GM18499 (cell line): ENCODE data around the gene NOPCHAP1.
"Not testable (repeated sequence)": the region's sequence is repeated elsewhere in the genome, so short reads cannot be mapped to it uniquely, and the experiment has no call there.

Experiments
- ATAC-seq: cut with Tn5 transposase; IDR thresholded peaks from one replicate; pipeline ENCODE4 v1.9.1; 2021; ENCODE audit warnings: moderate number of reproducible peaks; ENCODE audit not compliant: insufficient read depth, unreplicated experiment

The NOPCHAP1 gene

GRCh38 chr12:104964167-104964855 lies 21.8 kb upstream of the NOPCHAP1 start:
- ATAC-seq, result no peak

- no peak for ATAC-seq
Measured at GRCh38 chr12:104964856-104965205, 21.3 kb upstream of the NOPCHAP1 start.

- peak; percentile 76 for ATAC-seq
Measured at GRCh38 chr12:104966677-104967076, 19.4 kb upstream of the NOPCHAP1 start.

- no peak for ATAC-seq
Measured at GRCh38 chr12:104969343-104969742, 16.8 kb upstream of the NOPCHAP1 start.

GRCh38 chr12:104971306-104971705 lies 14.8 kb upstream of the NOPCHAP1 start:
- ATAC-seq, result no peak

GRCh38 chr12:104973250-104973649 lies 12.9 kb upstream of the NOPCHAP1 start:
- ATAC-seq, result no peak

- peak; percentile 93 for ATAC-seq
Measured at GRCh38 chr12:104974626-104975290, 11.4 kb upstream of the NOPCHAP1 start.

GRCh38 chr12:104975587-104976343 lies 10.4 kb upstream of the NOPCHAP1 start:
- no peak for ATAC-seq

GRCh38 chr12:104976703-104977102 lies 9.4 kb upstream of the NOPCHAP1 start:
- no peak for ATAC-seq

GRCh38 chr12:104977688-104978087 lies 8.4 kb upstream of the NOPCHAP1 start:
- not testable (repeated sequence) for ATAC-seq

GRCh38 chr12:104985206-104985605 lies 910 bp upstream of the NOPCHAP1 start:
- no peak for ATAC-seq

- no peak for ATAC-seq
Measured at GRCh38 chr12:104990950-104991349, 4.8 kb downstream of the NOPCHAP1 start.

GRCh38 chr12:104991565-104992128 lies 5.5 kb downstream of the NOPCHAP1 start:
- no peak for ATAC-seq

- no peak for ATAC-seq
Measured at GRCh38 chr12:104994336-104994735, 8.2 kb downstream of the NOPCHAP1 start.

- ATAC-seq, result no peak
Measured at GRCh38 chr12:104997541-104997940, 11.4 kb downstream of the NOPCHAP1 start.

- ATAC-seq, result no peak
Measured at GRCh38 chr12:104998423-104999346, 12.6 kb downstream of the NOPCHAP1 start.

GRCh38 chr12:104999347-104999685 lies 13.2 kb downstream of the NOPCHAP1 start:
- no peak for ATAC-seq

- no peak for ATAC-seq
Measured at GRCh38 chr12:105001476-105001875, 15.4 kb downstream of the NOPCHAP1 start.

GRCh38 chr12:105013892-105014291 lies 27.8 kb downstream of the NOPCHAP1 start:
- ATAC-seq, result no peak

GRCh38 chr12:105014603-105015002 lies 28.5 kb downstream of the NOPCHAP1 start:
- ATAC-seq, result no peak
